Kidney glomerular epithelial cell (primary cell): ENCODE measurements around the gene PTPRJ.

Experiments
- DNase-seq: peaks from one replicate; lab custom pipeline; 2025; lab: John Stamatoyannopoulos, UW

PTPRJ gene

DNA sequence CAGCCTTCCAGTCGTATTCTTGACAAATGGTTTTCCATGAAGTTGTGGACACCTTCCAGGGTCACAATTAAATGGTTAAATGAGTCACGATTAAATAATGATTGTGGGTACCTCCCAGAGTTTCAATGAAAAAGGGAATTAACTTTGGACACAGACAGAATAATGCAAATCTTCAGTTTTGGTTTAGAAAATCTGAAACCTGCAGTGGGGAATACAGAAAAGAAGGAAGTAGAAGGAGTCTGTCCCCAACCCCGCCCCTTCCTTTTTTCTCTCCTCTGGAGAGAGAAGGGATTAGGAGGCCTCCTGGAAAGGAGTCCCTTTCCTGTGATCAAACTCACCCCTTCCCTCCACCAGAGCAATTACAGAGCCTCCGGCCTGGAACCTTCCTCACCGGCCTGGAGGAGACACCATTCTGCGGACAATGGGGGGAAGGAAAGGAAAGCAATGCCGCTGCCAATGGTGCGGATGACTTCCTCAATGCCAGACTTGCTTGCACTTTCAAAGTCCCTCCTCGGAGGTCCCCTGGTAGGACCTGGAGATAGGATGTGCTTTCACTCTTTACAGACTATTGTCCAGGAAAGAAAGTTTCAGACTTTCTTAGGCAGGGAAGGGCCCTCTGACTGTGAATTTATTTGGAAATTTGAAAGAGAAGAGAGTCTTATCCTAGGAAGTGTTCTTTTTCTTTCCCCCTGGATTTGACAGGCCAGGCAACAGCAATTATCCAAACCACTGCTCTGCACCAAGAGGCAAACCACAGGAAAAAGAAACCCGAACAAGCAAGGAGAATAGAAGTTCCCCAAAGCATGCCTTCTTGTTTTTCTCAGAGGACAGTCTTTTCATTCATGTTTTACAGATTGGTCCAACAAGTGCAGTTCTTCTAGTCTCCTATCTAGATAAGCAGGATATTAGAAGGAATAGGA is 86.8 kb downstream of the PTPRJ start:
- DNase-seq, result no peak

DNA sequence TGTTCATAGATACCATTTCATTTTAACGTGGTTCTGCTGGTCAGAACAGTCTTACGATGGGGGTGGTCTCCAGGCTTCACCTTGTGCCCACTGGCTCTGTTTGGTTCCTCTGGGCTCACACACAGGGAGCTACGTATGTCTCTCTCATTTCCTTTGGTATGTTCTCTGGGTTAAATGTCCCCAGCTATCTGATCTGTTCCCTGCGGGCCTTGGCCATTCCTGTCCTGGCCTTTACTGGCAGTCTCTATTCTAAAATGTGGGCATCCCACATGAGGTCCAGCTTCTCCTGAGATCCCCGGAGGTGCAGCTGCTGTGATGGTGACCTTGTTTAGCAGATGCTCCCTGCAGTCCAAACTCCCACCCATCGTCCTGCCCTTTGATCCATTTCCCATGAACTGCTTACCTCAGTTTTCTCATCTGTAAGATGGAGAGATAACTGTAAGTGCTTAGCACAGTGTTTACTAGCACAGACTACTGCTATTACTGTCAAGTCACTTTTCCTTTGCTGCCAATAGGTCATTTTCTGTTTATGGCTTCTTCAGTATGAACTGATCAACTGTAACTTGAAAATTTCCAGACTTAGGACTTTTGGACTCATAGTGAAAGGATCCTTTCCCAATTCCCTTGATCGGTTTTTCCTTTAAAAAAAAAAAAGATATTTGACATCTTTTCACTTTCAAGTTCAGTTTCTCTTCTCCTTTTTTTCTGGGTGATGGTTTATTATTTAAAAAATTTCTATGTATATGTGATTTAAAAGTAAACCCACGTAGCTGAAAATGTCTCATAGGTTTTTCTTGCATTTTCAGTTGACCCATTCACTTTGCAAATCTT is 92.9 kb downstream of the PTPRJ start:
- DNase-seq, result no peak

DNA sequence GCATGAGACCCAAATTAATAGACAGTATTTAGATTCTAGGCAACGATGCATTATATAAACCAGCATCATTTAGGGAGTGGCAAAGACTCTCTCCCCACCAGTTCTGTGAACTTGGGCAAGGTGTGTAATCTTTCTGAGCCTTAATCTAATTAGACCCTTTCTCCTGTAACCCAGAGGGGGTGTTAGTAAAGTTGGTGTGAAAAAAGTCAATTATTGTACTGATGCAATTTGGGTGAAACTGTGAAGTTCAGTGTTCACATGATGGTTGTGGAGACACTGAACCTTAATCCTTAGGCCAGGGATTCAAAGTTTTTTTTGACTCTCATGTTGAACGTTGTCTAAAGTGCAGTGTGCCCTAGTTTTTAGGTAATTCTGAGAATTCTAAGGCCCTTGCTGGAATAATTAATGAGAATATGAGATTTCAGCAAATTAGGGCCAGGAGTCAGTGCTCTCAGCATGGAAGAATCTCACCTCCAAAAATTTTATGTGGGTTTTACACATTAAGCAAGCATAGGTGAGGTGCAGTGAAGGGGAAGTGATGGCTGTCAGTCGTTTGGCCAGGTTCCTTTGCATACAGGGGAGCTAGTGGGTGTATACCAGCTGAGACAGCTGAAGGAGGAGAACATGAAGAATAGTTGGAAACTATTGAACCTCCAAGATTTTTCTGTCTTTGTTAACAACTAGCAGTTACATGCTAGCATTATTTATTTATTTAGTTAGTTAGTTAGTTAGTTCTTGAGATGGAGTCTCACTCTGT is 94.2 kb downstream of the PTPRJ start:
- no peak for DNase-seq

DNA sequence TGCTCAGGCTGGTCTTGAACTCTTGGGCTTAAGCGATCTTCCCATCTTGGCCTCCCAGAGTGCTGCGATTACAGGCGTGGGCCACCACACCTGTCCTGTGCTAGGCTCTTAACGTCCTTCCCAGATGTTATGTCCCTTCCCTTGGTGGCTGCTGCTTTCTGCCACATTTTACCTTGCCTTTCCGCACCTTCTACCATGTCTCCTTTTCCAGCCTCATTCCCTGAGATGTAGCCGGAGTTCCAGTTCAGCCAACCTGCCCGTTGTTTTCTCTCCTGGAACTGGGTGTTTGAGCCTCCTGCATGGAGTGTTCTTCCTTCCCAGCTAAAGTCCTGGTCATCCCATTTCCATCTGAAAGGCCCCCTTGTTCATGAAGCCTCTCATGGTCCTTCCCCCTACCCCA is 95.3 kb downstream of the PTPRJ start:
- DNase-seq, result no peak

DNA sequence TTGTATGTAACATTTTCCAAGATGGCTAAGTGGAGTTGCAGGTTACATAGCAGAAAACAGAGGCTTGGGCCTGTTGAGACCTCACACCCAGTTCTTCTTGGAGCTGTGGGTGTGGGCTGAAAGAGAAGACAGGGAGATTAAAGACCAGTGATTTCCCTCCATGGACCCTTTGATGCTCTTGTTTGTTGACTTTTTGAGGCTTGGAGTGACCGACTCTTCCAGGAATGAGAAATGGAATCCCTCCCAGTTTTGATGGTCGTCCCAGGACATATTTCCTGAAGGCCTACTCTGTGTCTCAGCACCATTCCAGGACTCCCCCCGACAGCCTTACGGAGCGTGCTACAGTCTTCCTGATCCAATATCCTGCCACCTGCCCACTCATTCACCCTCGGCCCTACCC is 96.9 kb downstream of the PTPRJ start:
- no peak for DNase-seq

DNA sequence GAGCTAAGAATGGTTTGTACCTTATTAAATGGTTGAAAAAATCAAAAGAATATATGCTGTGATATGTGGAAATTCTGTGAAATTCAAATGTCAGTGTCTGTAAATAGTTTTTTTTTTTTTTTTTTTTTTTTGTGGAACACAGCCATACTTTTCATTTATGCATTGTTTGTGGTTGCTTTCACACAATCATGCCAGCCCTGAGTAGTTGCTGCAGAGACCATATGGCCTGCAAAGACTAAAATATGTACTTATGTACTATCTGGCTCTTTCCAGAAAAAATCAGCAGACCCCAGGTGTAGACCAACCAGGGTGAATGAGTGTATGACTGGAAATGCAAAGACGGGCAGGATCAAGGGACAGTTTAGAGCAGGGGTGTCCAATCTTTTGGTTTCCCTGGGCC is 98.3 kb downstream of the PTPRJ start:
- no peak for DNase-seq

DNA sequence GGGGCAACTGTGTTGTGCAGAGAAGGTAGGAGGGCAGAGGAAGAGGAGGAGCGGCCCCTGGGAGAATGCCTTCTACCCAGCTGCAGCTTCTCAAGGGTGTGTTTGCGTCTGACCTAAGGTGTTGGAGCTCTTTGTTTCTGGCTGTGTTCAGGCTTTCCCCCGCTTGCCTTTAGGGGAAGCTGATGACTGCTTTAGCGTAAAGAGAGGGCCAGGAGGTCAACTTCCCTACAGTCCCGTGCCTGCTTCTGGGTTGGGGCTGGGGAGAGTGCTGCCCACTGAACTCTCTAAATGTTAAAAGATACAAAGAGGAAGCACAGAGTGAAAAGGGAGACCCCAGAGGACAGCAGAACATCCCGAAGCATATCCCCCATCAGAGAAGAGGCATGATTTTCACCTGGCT is 99.2 kb downstream of the PTPRJ start:
- DNase-seq, result no peak

DNA sequence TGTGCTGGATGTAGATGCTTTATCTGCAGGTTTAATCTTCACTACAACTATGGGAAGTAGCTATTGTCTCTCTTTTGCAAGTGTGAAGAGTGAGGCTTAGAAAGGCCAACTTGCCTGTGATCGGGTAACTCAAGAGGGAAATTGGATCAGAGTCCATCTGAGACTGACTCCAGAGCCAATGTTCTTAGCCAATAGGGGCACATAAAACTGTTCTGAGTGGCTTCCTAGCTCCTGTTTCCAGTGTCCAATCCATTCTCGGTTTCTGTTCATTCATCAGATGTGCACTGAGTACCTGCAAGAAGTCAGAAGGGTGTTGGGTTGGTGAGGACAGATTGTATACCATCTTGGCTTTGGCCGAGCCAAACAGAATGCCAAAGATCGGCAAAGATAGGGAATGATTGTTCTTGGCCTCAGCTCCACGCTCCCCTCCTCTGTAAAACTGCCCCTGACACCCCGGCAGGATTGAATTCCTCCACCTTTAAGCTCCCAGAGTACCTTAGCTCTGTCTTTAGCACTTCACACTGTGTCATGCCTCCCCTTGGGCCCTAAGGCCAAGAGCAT is 100.0 kb downstream of the PTPRJ start:
- no peak for DNase-seq

DNA sequence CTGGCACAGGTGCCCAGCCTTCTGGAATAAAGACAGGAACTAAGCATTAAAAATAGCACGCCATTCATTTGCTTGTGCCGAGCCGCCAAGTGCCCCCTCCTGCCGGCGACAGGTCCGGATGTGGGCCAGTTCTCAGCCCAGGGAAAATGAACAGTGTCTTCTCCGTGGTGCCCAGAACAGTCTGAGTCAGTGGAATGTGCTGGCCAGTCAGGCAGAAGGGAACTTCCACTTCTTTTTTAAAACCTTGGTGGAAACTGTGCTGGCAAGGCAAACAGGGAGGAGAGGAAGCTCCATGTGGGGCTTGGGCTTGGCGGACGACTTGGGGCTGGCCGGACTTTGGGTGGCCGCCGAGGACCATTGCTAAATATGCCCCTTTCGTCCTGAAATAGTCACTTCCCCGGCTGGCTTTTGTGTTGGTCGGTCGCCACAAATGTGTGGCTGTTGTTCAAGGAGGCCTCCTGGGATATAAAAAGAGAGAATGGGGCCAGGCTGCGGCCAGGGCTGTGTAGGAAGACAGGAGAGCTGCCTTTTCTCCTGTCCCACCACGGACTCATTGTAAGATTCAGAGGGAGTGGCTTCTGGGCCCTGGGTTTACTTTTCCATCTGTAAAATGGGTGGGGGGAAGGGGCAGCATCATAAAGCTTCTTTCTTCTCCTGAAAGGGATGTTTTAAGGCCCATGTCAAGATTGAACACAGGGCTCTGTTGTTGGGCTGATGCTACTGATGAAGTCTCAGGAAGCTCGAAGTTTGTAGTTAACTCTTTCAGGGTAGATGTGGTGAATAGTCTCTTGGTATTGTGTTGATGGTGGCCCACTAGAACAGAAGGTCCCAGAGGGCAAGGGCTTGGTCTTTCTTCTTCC is 101.0 kb downstream of the PTPRJ start:
- DNase-seq, result peak; percentile 80

DNA sequence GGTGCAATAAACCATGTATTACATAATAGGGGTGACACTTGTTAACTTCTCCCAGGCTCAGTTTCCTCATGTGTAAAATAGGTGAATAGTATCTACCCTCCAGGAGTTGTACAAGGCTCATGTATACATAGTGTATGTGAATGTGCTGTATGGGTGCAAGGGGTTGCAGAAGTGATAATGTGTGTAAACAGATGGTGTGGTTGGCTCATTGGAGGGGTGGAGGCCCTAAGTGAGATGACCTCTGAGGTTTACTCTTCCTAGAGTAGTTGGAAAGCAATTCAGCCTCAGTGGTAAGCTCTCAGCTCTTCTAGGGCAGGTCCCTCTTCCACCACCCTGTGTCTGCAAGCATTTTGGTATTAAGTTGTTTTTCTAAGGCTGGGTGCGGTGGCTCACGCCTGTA is 102.4 kb downstream of the PTPRJ start:
- DNase-seq, result no peak

DNA sequence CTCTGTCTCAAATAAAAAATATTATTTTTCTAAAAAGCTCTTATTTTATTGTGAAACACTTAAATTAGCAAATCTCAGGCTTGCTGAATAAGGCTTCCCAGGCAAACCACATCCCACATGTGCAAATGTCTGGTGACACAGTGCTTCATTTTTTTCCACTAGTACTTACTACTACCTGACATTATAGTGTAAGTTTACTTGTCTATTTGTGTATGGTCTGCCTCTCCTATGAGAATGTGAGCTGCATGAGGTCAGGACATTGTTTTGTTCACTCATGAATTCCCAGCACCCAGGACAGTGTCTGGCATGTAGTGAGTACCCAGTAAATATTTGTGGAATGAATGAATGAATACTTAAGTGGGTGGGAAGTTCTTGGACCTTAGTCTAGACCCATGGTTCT is 103.1 kb downstream of the PTPRJ start:
- DNase-seq, result no peak

DNA sequence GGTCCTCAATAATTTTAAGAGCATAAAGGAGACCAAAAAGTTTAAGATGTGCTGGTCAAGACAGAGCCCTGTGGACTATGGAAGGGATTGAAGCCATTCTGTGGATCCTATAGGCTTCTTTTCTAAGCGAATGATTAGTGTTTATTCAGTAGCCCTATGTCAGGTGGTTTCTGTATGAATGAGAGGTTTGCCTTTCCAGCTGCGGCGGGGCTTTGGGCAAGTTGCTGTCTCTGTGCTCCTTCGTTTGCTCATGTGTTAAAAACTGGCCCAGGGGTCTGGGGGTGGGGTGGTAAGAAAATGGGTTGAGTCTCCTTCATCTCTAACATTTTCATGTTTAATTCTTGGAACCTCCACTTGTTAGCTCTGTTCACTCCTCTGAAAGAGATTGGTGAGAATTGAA is 105.3 kb downstream of the PTPRJ start:
- DNase-seq, result no peak

DNA sequence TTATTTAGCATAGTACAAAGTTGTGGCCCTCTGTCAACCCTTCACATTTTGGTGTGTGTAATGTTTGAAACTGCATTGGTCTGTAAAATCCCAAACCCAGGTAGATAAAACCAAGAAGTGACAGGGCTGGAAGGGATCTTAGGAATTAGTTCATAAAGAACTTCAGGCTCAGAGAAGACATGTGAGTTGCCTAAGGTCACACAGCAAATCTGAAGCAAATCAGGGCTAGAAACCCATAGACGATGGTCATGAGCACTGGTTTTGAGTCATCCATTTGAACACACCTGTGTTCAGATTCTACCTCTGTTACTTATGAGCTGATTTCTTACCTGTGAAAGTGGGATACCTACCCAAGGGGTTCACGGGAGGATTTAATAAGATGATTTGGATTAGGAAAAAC is 107.1 kb downstream of the PTPRJ start:
- no peak for DNase-seq

DNA sequence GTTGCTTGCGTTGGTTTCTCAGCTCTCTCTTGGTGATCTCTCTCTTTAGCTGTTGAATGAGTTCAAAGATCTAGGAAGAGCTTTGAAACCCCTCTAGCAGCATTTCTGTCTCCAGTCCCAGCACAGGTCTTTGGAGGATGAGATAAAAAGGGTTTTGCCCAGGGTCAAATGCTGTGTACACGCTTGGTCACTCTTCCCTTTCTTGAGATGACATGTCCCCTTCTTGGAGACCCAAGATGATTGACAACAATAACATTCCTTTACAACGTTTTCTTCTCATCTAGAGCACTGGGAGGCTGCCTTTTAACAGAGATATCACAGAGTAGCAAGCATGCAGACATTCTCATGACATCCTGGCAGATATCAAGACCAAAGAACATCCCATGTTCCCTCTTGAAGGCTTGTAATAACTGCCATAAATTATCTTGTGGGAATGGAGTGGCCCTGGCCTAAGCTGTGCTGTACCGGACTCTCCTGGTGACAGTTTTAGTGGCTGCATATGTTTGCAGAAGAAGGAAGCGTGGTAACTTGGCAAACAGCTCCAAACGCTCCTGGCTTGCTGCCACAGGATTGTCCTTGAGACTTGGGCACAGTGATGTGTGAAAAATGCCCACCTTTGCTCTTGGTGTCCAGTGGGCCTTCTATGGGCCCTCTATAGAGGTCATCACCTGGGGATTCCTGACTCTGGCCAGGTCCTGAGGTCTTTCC is 107.8 kb downstream of the PTPRJ start:
- no peak for DNase-seq

DNA sequence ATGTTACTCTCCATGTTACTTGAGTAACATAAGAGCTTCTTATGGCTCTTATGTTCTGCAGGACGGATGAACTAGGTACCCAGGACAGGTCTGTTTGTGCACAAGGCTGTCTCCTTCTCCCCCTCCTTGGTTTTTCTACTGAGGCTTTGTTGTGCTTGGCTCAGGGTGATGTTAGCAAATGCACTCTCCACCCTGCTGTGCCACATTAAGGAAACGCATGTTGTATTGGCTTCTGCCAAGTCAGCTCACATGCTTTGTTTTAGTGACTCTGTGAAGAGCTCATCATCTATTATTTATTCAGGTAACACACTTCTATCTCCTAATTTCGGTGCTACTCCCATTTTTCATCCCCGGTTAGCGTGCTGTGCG is 108.3 kb downstream of the PTPRJ start:
- no peak for DNase-seq

DNA sequence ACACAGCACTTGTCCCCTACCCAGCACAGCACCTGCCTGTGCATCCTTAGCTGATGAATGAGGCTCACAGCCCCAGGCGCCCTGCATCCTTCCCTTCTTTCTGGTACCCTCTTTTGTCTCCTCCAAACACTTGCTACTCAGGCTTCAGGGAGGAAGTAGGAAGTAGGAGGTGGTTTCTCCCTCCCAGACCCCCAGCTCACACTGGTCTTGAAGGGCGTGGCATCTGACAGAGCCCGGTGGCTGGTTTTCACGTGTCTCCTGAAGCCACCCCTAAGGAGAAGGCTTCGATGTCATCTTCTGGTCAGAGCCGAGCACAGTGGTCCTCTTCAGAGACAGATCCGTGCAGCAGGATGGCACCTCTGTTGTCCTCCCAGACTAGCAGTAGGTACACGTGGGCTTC is 109.8 kb downstream of the PTPRJ start:
- no peak for DNase-seq

DNA sequence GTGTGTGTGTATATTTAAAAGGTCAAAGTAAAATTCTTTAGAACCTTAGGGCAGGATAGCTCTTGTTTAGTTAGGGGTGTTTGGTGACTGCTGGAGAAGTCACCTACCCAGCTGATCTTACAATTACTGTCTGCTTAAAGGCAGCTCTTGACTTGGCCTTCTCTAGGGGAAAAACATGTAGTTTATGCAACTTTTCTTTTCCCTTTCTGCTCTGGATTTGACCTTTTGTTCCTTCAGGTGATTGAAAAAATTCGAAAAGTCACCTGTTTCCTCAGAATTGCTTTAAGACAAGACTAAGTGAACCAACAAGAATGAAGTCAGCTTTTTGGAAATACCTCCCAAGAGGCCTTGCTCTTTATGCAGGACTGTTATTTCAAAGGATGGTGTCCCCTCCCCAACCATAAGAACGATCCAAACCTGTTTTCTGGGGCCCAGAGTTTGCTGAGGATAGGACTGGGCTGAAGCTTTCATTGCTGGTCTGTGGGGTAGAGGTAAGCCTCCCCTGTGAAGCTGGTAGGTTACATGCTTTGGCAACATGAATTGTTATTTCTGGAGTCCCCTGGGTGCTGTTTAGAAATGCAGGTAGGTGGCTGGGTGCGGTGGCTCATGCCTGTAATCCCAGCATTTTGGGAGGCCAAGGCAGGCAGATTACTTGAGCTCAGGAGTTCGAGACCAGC is 111.2 kb downstream of the PTPRJ start:
- no peak for DNase-seq

DNA sequence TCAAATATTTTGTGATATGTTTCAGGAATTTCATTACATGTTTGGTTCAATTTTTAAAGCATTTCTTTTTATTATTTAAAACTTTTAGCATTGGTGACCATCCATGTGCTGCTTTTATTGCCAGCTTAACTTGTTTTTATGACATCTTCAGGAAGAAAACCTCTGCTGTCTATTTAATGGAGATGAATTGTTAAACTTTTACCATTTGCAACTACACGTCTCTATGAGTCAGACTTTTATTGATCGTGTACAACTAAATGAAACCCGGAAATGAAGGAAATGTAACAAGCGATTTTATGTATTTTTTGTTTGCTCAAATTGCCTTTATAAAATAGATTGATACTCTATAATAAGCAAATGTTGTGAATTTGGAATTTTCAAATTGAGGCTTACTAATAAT is 113.0 kb downstream of the PTPRJ start:
- DNase-seq, result no peak

DNA sequence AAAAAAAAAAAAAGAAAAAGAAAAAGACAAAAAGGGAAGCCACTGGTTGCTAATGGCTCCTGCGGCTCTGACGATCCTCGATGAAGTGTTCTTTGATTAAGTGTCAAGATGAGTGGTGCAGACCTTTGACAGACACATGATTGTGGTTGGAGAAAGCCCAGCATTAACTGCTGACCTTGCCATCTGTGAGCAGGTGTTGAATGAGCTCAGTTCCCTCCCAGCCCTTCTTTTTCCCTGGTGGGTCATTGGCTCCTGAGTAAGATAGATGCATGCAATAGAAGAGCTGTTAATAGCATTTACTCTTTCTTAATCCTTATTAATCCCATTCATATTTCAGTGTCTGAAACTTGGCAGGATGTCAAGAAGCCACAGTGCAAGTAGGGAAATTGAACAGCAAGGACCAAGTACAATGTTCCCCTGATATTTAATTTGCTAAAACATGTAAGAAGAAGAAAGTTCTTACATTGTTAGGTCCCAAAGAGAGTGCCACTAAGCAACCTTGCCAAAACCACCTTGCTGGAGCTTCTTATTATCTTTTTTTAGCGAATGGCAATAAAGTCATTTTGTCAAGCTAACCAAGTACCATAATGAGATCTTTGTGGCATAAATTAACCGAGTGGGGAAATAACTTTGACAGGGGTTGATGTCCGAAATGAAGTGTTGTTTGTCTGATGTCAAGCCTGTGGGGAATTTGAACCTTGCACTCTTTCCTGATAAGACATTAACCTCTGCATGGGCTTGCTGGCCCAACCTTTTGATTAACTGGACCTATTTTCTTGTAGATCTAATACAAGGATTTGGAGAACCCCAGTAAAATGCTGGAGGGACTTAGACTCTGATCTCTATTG is 113.7 kb downstream of the PTPRJ start:
- no peak for DNase-seq
